Stomach (tissue), 4 donors: ENCODE data around the gene SOCS7.

Experiments used
- CTCF ChIP-seq, 7 experiments: fragments of 450-650 bp in 4 of 7; fragments of 200-600 bp in 3 of 7; sonication (generic) in 3 of 7; IDR thresholded peaks; one replicate each; pipeline ENCODE4 v1.5.1; 2016 to 2019; ENCODE audit warnings: antibody characterized with exemption in 7 of 7, control low read depth in 2 of 7, mild to moderate bottlenecking in 1 of 7
- POLR2AphosphoS5 ChIP-seq, 3 donors: sonication (generic); formaldehyde crosslinking; IDR thresholded peaks; one replicate each; pipeline ENCODE4 v1.6.1; 2016; ENCODE audit warnings: antibody characterized with exemption in 3 of 3

GRCh38 chr17:38336838-38337237 is 14.8 kb upstream of the SOCS7 start:
- TF ChIP-seq CTCF (IDR thresholded peaks at IDR 0.05) (no peak), POLR2AphosphoS5 (IDR thresholded peaks at IDR 0.05) (no peak)
